IMR-90 (cell line): ENCODE data around the gene REG1A. TPM values are rescaled to one million over a fixed set of nuclear protein-coding genes. Genes with fewer than 3 reads are reported as not detected.

Source experiments
- ATAC-seq: fragments of 200-7000 bp; cut with Tn5 transposase; 2 replicates; pipeline ENCODE4 v1.9.1; 2020; ENCODE audit warnings: low read depth, mild to moderate bottlenecking, moderate library complexity
- BruUV-seq: library from RNA; stranded (reverse); fragments of 400-500 nt; replicated peaks from 2 replicates; lab custom pipeline; 2021; lab: Mats Ljungman, UMichigan
- CTCF ChIA-PET: fragments of 300-600 bp; formaldehyde crosslinking; extraction: SDS; loops from one replicate; lab custom pipeline; 2021; ENCODE audit warnings: antibody characterized with exemption; lab: Yijun Ruan, JAX
- POLR2A ChIA-PET: fragments of 300-600 bp; sonication (Branson Sonifier 250); formaldehyde crosslinking; loops from one replicate; lab custom pipeline; 2022; ENCODE audit warnings: antibody characterized with exemption; ENCODE audit not compliant: unreplicated experiment; lab: Charles Lee
- DNase-seq: peaks from one replicate; pipeline ENCODE4 v3.0.0; 2013
- H2AFZ ChIP-seq: replicated peaks from 2 replicates; pipeline ENCODE3; 2013; ENCODE audit warnings: low read length, mild to moderate bottlenecking; ENCODE audit not compliant: poor library complexity
- H2AK5ac ChIP-seq: 2 replicates; pipeline ENCODE4 v1.6.1; 2013; ENCODE audit warnings: low read depth, low read length, inconsistent platforms
- H2AK9ac ChIP-seq: replicated peaks from 2 replicates; pipeline ENCODE3; 2013; ENCODE audit warnings: mild to moderate bottlenecking, low read depth, low read length, moderate library complexity; ENCODE audit not compliant: poor library complexity
- H2BK120ac ChIP-seq: 2 replicates; pipeline ENCODE4 v1.6.1; 2013; ENCODE audit warnings: low read depth, low read length, inconsistent platforms
- H2BK15ac ChIP-seq: 3 replicates; pipeline ENCODE4 v1.6.1; 2013; ENCODE audit warnings: low read depth, low read length, inconsistent platforms
- H2BK20ac ChIP-seq: 2 replicates; pipeline ENCODE4 v1.6.1; 2013; ENCODE audit warnings: low read depth, mild to moderate bottlenecking, inconsistent platforms, low read length, moderate library complexity
- H2BK5ac ChIP-seq: 2 replicates; pipeline ENCODE4 v1.6.1; 2013; ENCODE audit warnings: mild to moderate bottlenecking, low read depth, low read length, inconsistent platforms; ENCODE audit not compliant: poor library complexity, severe bottlenecking
- H3K14ac ChIP-seq: replicated peaks from 2 replicates; pipeline ENCODE4 v1.6.1; 2013; ENCODE audit warnings: low read depth, low read length, inconsistent platforms
- H3K18ac ChIP-seq: 2 replicates; pipeline ENCODE4 v1.6.1; 2013; ENCODE audit warnings: low read depth, low read length, control low read depth
- H3K23ac ChIP-seq: 2 replicates; pipeline ENCODE4 v1.6.1; 2013; ENCODE audit warnings: low read depth, low read length, inconsistent platforms
- H3K27ac ChIP-seq: 2 replicates; pipeline ENCODE4 v1.5.1; 2013; ENCODE audit warnings: mild to moderate bottlenecking, control low read depth, low read length; ENCODE audit not compliant: insufficient read depth
- H3K27me3 ChIP-seq: 2 replicates; pipeline ENCODE4 v1.6.1; 2013; ENCODE audit warnings: low read length; ENCODE audit not compliant: control insufficient read depth, insufficient read depth
- H3K36me3 ChIP-seq: 2 replicates; pipeline ENCODE4 v1.6.1; 2013; ENCODE audit warnings: low read length, mixed read lengths; ENCODE audit not compliant: control insufficient read depth, insufficient read depth
- H3K4ac ChIP-seq: 2 replicates; pipeline ENCODE4 v1.6.1; 2013; ENCODE audit warnings: low read depth, low read length, inconsistent platforms
- H3K4me1 ChIP-seq: 2 replicates; pipeline ENCODE4 v1.6.1; 2013; ENCODE audit warnings: low read length, mixed read lengths; ENCODE audit not compliant: control insufficient read depth, insufficient read depth
- H3K4me2 ChIP-seq: 2 replicates; pipeline ENCODE4 v1.6.1; 2013; ENCODE audit warnings: low read depth, mild to moderate bottlenecking, control low read depth, low read length, moderate library complexity
- H3K4me3 ChIP-seq: 2 replicates; pipeline ENCODE4 v1.5.1; 2013; ENCODE audit warnings: low read depth, mild to moderate bottlenecking, control low read depth, low read length, moderate library complexity; ENCODE audit not compliant: insufficient read depth
- H3K56ac ChIP-seq: 2 replicates; pipeline ENCODE4 v1.6.1; 2013; ENCODE audit warnings: low read length, inconsistent platforms; ENCODE audit not compliant: insufficient read depth; ENCODE audit errors: extremely low read depth
- H3K79me1 ChIP-seq, 2 experiments: 2 replicates each; pipeline ENCODE4 v1.6.1; 2013; ENCODE audit warnings: low read length in 2 of 2, inconsistent platforms in 1 of 2, low read depth in 1 of 2
- H3K9ac ChIP-seq: 2 replicates; pipeline ENCODE4 v1.6.1; 2013; ENCODE audit warnings: low read depth, low read length, control low read depth
- H3K9me1 ChIP-seq: 2 replicates; pipeline ENCODE4 v1.6.1; 2013; ENCODE audit warnings: low read length, inconsistent platforms; ENCODE audit not compliant: insufficient read depth
- H3K9me3 ChIP-seq: 2 replicates; pipeline ENCODE4 v1.6.1; 2013; ENCODE audit warnings: low read length; ENCODE audit not compliant: control insufficient read depth, insufficient read depth
- H4K20me1 ChIP-seq: 2 replicates; pipeline ENCODE4 v1.6.1; 2013; ENCODE audit warnings: low read length, inconsistent platforms; ENCODE audit not compliant: insufficient read depth
- H4K5ac ChIP-seq: 2 replicates; pipeline ENCODE4 v1.6.1; 2013; ENCODE audit warnings: mild to moderate bottlenecking, low read depth, low read length, control low read depth
- H4K8ac ChIP-seq, 2 experiments: 2 replicates each; pipeline ENCODE4 v1.6.1; 2013; ENCODE audit warnings: low read depth in 2 of 2, low read length in 2 of 2, control low read depth in 1 of 2, inconsistent platforms in 1 of 2
- H4K91ac ChIP-seq: 2 replicates; pipeline ENCODE4 v1.6.1; 2013; ENCODE audit warnings: low read depth, low read length, inconsistent platforms; ENCODE audit not compliant: insufficient read depth
- BHLHE40 ChIP-seq: fragments of 150-350 bp; IDR thresholded peaks from 2 replicates; pipeline ENCODE4 v1.6.1; 2016; ENCODE audit warnings: mild to moderate bottlenecking, low read depth, low read length
- CEBPB ChIP-seq: IDR thresholded peaks from 2 replicates; pipeline ENCODE4 v1.6.1; 2012; ENCODE audit warnings: low read depth, low read length, improper control_type of control experiment
- CHD1 ChIP-seq: IDR thresholded peaks from 2 replicates; pipeline ENCODE4 v1.6.1; 2012; ENCODE audit warnings: low read depth, low read length, improper control_type of control experiment
- CTCF ChIP-seq: conservative IDR thresholded peaks from 2 replicates; pipeline ENCODE4 v1.5.1; 2012; ENCODE audit warnings: mild to moderate bottlenecking, low read depth, low read length, improper control_type of control experiment
- FOS ChIP-seq: fragments of 150-350 bp; IDR thresholded peaks from 2 replicates; pipeline ENCODE4 v1.6.1; 2016; ENCODE audit warnings: low read depth, low read length
- MAFK ChIP-seq: IDR thresholded peaks from 2 replicates; pipeline ENCODE4 v1.6.1; 2012; ENCODE audit warnings: low read depth, low read length, improper control_type of control experiment
- MAZ ChIP-seq: IDR thresholded peaks from 2 replicates; pipeline ENCODE4 v1.6.1; 2012; ENCODE audit warnings: low read depth, mild to moderate bottlenecking, low read length, improper control_type of control experiment, moderate library complexity, borderline replicate concordance
- MXI1 ChIP-seq: IDR thresholded peaks from 2 replicates; pipeline ENCODE4 v1.6.1; 2012; ENCODE audit warnings: low read depth, mild to moderate bottlenecking, low read length, moderate library complexity, borderline replicate concordance
- NFE2L2 ChIP-seq: fragments of 150-350 bp; IDR thresholded peaks from 2 replicates; pipeline ENCODE4 v1.6.1; 2016; ENCODE audit warnings: low read depth, mild to moderate bottlenecking, low read length
- POLR2A ChIP-seq: IDR thresholded peaks from 2 replicates; pipeline ENCODE4 v1.6.1; 2012; ENCODE audit warnings: mild to moderate bottlenecking, low read depth, low read length
- RAD21 ChIP-seq: IDR thresholded peaks from 2 replicates; pipeline ENCODE4 v1.6.1; 2012; ENCODE audit warnings: low read length, improper control_type of control experiment
- RCOR1 ChIP-seq: IDR thresholded peaks from 2 replicates; pipeline ENCODE4 v1.6.1; 2012; ENCODE audit warnings: mild to moderate bottlenecking, low read length, improper control_type of control experiment; ENCODE audit not compliant: insufficient replicate concordance
- RFX5 ChIP-seq: IDR thresholded peaks from 2 replicates; pipeline ENCODE4 v1.8.0; 2012; ENCODE audit warnings: low read depth, mild to moderate bottlenecking, low read length, moderate library complexity
- SMC3 ChIP-seq: fragments of 150-350 bp; IDR thresholded peaks from 2 replicates; pipeline ENCODE4 v1.6.1; 2016; ENCODE audit warnings: low read depth, mild to moderate bottlenecking, antibody characterized with exemption, low read length, moderate library complexity
- WGBS, 2 experiments: methylation state at CpG; one replicate each; pipeline versions ENCODE4 v1.1.5 to v1.1.7; 2013; ENCODE audit warnings: missing lambda C conversion rate in 2 of 2; ENCODE audit not compliant: insufficient read length in 1 of 2; ENCODE audit errors: extremely low coverage in 2 of 2; 5-methylcytosine and 5-hydroxymethylcytosine counted together
- dilution Hi-C: fragments of 300-500 bp; cut with HindIII; formaldehyde crosslinking; loops from one replicate; pipeline ENCODE4 v1.14.3; 2018; ENCODE audit warnings: low sequenced_read_pairs; ENCODE audit not compliant: unreplicated experiment
- in situ Hi-C: fragments of 300-500 bp; cut with MboI; formaldehyde crosslinking; loops from 3 replicates; pipeline ENCODE4 v1.14.3; 2019; ENCODE audit warnings: low sequenced_read_pairs, inconsistent platforms, mixed read lengths
- intact Hi-C: fragments of 100-400 bp; cut with micrococcal nuclease; formaldehyde crosslinking; loops from 2 replicates; pipeline ENCODE4 v1.10.0; 2022
- polyA plus RNA-seq, 3 experiments: library from polyadenylated mRNA; depleted of rRNA; stranded (reverse); fragments of >200 nt; gene quantifications; 2 replicates each; pipeline ENCODE4 v1.2.3, GENCODE V29; 2012; ENCODE audit warnings: low replicate concordance in 1 of 3
- total RNA-seq: library from RNA; depleted of rRNA; stranded (reverse); fragments of >200 nt; gene quantifications from 2 replicates; pipeline ENCODE4 v1.2.3, GENCODE V29; 2012
- TF ChIP-seq, protein P1 (sequence below): fragments of 150-350 bp; IDR thresholded peaks from 2 replicates; pipeline ENCODE4 v1.6.1; 2016; ENCODE audit warnings: low read depth, mild to moderate bottlenecking, low read length, moderate library complexity, borderline replicate concordance
- TF ChIP-seq, protein P2 (sequence below): fragments of 150-350 bp; IDR thresholded peaks from 2 replicates; pipeline ENCODE4 v1.6.1; 2017; ENCODE audit warnings: mild to moderate bottlenecking, antibody characterized with exemption, low read length, low read depth

The REG1A gene
- total and polyA plus RNA-seq, 2 of the 4 experiments (the other 2 are of a cell fraction), result not detected

DNA sequence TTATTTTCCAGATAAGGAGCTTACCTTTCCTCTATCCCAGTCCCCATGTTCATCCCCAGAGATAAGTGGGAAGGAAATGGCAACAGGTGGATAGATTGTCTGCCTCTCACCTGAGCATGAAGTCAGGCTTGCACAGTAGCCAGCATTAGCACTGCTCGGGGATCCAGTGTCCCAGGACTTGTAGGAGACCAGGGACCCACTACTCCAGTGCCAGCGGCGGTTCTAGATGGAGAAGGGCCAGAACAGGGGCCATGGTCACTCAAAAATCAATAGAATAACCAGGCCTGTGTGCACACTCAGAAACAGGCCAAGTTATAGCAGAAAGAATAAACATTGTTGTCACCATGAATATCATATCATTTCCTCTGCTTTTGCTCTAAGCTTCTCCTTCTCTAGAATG, 34.9 kb upstream of the REG1A start:
- no CpG with 5 or more reads among the region's 3 CpGs for WGBS, 2 experiments
- Histone ChIP-seq H3K9ac (no peak overlapping the region), H3K9me3 (peaks cover 9% of the 10 kb centered on the region), H4K91ac (no peak overlapping the region), H3K27me3 (no peaks in the 10 kb centered on the region), H3K14ac (no peak overlapping the region), H3K4me3 (no peak overlapping the region), H3K36me3 (no peaks in the 10 kb centered on the region), H2AK9ac (no peak overlapping the region), H3K79me1 (no peaks in the 10 kb centered on the region), H4K5ac (no peak overlapping the region), H4K20me1 (no peaks in the 10 kb centered on the region), H3K18ac (no peak overlapping the region), H2BK20ac (no peak overlapping the region), H3K9me1 (no peaks in the 10 kb centered on the region), H3K4ac (no peak overlapping the region), H3K23ac (no peak overlapping the region), H2BK120ac (no peak overlapping the region), H4K8ac (no peak overlapping the region), H2AK5ac (no peak overlapping the region), H3K4me1 (no peaks in the 10 kb centered on the region), H3K4me2 (no peak overlapping the region), H2BK15ac (no peak overlapping the region), H2BK5ac (no peak overlapping the region), H3K27ac (no peak overlapping the region), H3K56ac (no peak overlapping the region), H2AFZ (no peak overlapping the region)
- ChIA-PET POLR2A (no interaction called here), CTCF (no interaction called here)
- no peak for DNase-seq
- in situ Hi-C loops (no loop called here), dilution Hi-C loops (no loop called here), intact Hi-C loops (no loop called here)
- no peak for TF ChIP-seq POLR2A
- no peak for TF ChIP-seq RCOR1
- TF ChIP-seq FOS, result no peak
- no peak for TF ChIP-seq MAZ
- no peak for TF ChIP-seq CHD1
- TF ChIP-seq CTCF, result no peak
- no peak for TF ChIP-seq NFE2L2
- no peak for TF ChIP-seq MXI1
- TF ChIP-seq MAFK, result no peak
- TF ChIP-seq RAD21, result no peak
- TF ChIP-seq RFX5, result no peak
- TF ChIP-seq, protein P1, sequence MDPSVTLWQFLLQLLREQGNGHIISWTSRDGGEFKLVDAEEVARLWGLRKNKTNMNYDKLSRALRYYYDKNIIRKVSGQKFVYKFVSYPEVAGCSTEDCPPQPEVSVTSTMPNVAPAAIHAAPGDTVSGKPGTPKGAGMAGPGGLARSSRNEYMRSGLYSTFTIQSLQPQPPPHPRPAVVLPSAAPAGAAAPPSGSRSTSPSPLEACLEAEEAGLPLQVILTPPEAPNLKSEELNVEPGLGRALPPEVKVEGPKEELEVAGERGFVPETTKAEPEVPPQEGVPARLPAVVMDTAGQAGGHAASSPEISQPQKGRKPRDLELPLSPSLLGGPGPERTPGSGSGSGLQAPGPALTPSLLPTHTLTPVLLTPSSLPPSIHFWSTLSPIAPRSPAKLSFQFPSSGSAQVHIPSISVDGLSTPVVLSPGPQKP, result no peak
- TF ChIP-seq, protein P2, sequence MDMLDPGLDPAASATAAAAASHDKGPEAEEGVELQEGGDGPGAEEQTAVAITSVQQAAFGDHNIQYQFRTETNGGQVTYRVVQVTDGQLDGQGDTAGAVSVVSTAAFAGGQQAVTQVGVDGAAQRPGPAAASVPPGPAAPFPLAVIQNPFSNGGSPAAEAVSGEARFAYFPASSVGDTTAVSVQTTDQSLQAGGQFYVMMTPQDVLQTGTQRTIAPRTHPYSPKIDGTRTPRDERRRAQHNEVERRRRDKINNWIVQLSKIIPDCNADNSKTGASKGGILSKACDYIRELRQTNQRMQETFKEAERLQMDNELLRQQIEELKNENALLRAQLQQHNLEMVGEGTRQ, result no peak
- no peak for TF ChIP-seq CEBPB
- no peak for TF ChIP-seq BHLHE40
- TF ChIP-seq SMC3, result no peak
- no TSS peak for BruUV-seq
- no peak for ATAC-seq
